Measurements from ENCODE around the gene MCOLN2. TPM values are rescaled to one million over a fixed set of nuclear protein-coding genes. Genes with fewer than 3 reads are reported as not detected.

MCOLN2 gene
- total RNA-seq: 2.5 and 2.7 TPM in 2 replicates

DNA sequence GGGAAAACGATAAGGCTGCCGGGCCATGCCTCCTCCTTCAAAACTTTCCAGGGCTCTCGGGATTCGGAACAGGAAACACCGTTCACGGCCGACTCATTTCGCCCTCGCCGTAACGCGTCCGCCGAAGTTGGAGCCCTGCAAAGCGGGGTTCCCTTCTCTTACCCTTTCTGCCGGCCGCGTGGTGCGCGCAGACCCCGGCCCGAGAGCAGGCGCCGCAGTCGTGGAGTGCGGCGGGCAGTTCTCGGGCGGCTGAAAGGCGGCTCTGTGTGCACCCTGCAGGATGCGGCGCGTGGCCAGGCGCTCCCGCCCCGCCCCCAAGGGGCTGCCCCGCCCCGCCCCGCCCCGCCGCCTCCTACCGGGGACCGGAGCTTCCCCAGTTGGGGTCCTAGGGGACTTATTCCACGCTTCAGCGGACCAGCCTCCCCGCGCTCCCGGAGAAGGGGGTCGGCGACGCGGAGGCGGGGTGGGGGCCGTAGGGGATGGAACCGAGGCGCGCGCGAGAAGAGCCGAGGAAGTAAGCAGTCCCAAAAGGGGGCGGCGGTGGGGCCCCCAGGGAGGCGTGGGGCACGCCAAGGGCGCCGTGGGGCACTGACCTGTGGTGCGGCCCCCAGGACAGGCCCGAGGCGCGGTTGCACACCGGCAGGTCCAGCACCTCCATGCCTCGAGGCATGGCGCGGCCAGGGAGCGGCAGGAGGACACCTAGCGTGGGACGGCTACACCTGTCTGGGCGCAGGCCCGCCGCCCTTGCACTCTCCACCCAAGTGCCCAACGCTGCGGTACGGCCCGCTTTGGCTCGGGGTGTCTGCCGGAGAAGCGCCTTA is at the start of gene MCOLN2:
Gene MCOLN2, minus strand, starts transcription at position 268 of the 821 bp plus-strand sequence. Its CDS starts 241 bp downstream, at position 27.

DNA sequence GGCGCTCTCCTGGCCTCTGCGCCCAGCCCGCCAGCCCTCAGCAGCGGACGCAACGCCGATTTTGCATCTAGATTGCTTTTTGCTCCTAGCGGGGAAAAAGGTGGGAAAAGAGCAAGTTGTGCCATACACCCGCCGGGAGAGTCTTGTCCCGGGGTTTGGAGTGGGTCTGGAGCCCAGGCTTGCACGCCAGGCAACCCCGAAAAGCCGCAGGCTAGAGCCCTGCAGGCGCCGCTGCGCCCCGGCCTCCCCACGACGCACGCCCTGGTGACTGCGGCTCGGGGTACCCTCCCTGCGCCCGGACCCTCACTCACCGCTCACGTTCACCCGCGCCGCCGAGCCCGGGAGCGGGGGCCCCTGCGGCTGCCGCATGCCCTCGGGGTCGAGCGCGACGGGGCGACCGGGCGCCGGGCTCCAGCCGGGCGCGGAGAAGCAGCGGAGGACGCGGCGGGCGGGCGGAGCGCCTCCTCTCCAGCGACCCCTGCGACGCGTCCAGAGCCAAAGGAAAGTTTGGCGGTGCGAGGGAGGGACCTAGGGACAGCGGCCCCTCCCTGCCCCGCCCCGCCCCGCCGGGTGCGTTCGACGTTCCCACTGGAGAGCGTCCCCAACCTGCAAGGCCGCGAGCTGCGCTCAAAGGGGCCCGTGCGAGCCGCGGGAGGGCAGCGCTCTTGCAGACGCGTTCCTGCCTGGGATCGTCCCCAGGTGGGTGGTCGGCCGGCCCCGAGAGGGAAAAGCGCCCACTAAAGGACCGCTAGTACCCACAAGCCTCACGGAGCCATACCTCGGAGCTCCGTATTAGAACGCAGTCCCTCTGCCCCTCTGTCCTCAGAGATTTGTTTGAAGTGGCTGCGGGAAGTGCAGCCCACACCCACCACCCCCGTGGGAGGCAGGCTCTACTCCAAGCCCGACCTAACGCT is 104.0 kb downstream of the MCOLN2 start, which contains the start of gene LPAR3:
Gene LPAR3, minus strand, starts transcription at position 502 of the 914 bp plus-strand sequence. CDS start 27,086 bp downstream, outside the sequence.

Other genes starting within 250 kb of the MCOLN2 start
- gene LPAR3, start 103.9 kb downstream of the MCOLN2 start, total RNA-seq: 16.7 and 24.3 TPM in 2 replicates
- 3.8 and 6.5 TPM in 2 replicates for gene MCOLN3, start 51.4 kb upstream of the MCOLN2 start, total RNA-seq
- 8.4 and 12.7 TPM in 2 replicates for gene SYDE2, start 203.9 kb upstream of the MCOLN2 start, total RNA-seq